Measurements from ENCODE around the gene SLC9A9.
A peak's percentile ranks its signal among the peaks of the same experiment; 100 is the strongest.

Gene SLC9A9

DNA sequence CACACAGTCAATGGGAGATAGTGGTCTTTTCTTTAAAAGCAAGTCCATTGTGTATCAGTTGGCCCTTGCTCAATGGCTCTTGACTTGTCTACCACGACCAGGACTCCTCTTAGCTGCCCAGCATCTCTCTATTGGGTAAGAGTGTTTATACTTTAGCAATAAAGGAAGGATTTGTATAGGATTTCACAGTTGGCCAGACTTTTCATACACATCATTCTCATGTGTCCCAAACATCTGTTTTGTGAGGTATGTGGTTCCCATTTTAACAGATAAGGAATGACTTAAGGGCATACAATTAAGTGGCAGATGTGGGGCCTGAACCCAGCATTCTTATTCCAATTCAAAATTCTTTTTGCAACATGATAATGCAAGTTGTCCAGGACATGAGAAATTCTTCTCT is 537.2 kb downstream of the SLC9A9 start:
- ATAC-seq (replicated peaks; ENCODE audit: extremely low read depth, poor library complexity, severe bottlenecking) (no peak), DNase-seq (ENCODE audit: low spot score in 2 of 2) (no peak)
- Mint-ChIP-seq H3K4me1 (no peaks in the 10 kb centered on the region), H3K9me3 (no peaks in the 10 kb centered on the region), H3K27me3 (no peaks in the 10 kb centered on the region), H3K27ac (ENCODE audit: low read depth) (no peak overlapping the region), H3K4me3 (no peak overlapping the region), H3K36me3 (ENCODE audit: insufficient read depth) (no peaks in the 10 kb centered on the region)

DNA sequence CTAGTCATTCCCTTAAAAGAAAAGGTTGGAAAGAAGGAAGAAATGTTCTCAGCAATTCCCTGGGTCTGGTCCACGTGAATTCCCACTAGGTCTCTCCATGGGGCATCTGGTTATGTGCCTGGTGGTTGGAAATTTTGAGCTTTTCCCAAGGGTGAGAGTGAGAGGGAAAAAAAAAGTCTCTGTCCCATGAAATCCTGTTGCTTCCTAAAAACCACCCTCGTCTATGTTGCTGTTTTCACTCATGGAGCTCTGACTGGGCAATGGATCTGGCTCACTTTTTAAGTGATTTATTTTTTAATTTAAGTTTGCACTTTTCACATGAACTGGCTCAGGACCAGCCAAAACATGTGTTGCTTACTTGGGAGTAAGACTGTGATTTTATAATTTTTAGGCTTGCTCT is 538.6 kb downstream of the SLC9A9 start:
- no peaks in the 10 kb centered on the region for H3K27me3 Mint-ChIP-seq
- H3K4me1 Mint-ChIP-seq = no peaks in the 10 kb centered on the region
- no peaks in the 10 kb centered on the region for H3K36me3 Mint-ChIP-seq (ENCODE audit: insufficient read depth)
- no peak overlapping the region for H3K27ac Mint-ChIP-seq (ENCODE audit: low read depth)
- H3K9me3 Mint-ChIP-seq = no peaks in the 10 kb centered on the region
- no peak overlapping the region for H3K4me3 Mint-ChIP-seq
- DNase-seq (ENCODE audit: low spot score in 2 of 2) (no peak), ATAC-seq (replicated peaks; ENCODE audit: extremely low read depth, poor library complexity, severe bottlenecking) (no peak)

DNA sequence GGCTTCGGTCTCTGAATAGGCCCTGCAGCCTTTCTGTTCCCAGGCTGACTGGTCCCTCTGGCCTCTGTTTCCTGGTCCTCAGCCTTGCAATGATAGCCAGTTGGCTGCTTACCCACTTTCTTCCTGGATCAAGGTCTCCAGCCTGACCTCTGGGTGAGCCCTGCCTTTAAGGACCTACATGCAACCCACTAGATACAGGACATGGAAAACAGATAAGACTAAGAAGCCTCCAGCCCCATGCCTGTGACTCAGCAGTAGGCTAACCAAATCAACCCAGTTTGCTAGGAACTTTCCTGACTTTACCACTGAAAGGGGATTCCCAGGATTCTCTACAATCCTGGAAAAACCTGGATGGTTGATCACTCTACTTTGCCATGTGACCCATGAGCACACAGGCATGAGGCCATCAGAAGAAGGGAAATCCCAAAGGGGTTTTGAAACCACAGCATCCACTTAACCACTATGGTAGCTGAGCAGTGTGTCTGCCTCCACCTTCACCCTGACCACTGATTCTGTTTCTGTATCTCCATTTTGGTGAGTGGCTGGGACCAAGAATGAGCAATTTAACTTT is 540.6 kb downstream of the SLC9A9 start:
- no peaks in the 10 kb centered on the region for H3K36me3 Mint-ChIP-seq (ENCODE audit: insufficient read depth)
- no peak overlapping the region for H3K27ac Mint-ChIP-seq (ENCODE audit: low read depth)
- ATAC-seq (replicated peaks; ENCODE audit: extremely low read depth, poor library complexity, severe bottlenecking) = no peak
- no peaks in the 10 kb centered on the region for H3K27me3 Mint-ChIP-seq
- no peaks in the 10 kb centered on the region for H3K4me1 Mint-ChIP-seq
- no peak for DNase-seq (ENCODE audit: low spot score in 2 of 2)
- H3K9me3 Mint-ChIP-seq = no peaks in the 10 kb centered on the region
- H3K4me3 Mint-ChIP-seq = no peak overlapping the region

DNA sequence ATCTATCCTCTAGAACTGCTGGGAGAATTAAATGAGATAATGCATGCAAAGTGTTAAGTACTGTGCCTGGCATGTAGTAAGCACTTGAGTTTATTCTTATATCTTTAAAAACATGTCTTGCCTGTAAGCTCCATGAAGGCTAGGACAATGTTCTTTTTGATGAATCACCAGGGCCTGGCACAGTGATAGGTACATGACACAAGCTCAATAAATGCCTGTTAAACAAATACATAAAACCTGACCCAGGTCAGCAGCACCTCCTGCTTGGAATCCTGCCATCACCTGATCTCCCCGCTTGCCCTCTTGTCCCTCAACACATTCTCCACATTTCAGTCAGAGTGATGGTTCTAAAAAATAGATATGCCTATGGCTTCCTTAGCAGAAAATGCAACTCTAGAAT is 541.9 kb downstream of the SLC9A9 start:
- Mint-ChIP-seq H3K9me3 (no peaks in the 10 kb centered on the region), H3K27ac (ENCODE audit: low read depth) (no peak overlapping the region), H3K4me3 (no peak overlapping the region), H3K4me1 (no peaks in the 10 kb centered on the region), H3K36me3 (ENCODE audit: insufficient read depth) (no peaks in the 10 kb centered on the region), H3K27me3 (no peaks in the 10 kb centered on the region)
- DNase-seq (ENCODE audit: low spot score in 2 of 2) (no peak), ATAC-seq (replicated peaks; ENCODE audit: extremely low read depth, poor library complexity, severe bottlenecking) (no peak)

DNA sequence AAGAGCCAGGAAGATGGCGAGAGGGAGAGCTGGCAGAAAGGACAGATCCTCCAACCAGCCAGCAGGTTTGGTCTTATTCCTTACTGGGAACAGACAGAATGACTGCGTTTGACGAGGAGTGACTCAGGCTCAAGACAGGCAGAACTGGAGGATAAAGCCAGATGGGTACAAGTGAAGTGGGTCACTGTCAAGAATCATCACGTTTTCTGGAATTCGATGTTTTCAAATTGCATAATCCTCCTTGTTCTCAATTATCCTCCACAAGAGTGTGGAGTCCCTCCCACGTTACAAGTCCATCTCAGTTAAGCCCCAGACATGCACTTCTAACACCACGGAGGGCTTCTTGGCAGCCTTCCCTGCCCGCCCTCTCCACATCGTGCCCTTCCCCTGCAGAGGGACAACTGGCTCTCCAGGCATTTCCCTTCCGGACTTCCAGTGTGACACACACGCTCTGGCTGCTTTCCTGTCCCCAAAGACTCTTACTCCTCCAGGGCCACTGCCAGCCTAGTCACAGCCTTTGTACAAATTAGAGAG is 545.6 kb downstream of the SLC9A9 start:
- H3K4me1 Mint-ChIP-seq = no peaks in the 10 kb centered on the region
- H3K9me3 Mint-ChIP-seq = no peaks in the 10 kb centered on the region
- H3K4me3 Mint-ChIP-seq = no peak overlapping the region
- DNase-seq (ENCODE audit: low spot score in 2 of 2) = no peak
- no peak for ATAC-seq (replicated peaks; ENCODE audit: extremely low read depth, poor library complexity, severe bottlenecking)
- no peaks in the 10 kb centered on the region for H3K27me3 Mint-ChIP-seq
- H3K27ac Mint-ChIP-seq (ENCODE audit: low read depth) = peak overlapping the region; percentile 29
- H3K36me3 Mint-ChIP-seq (ENCODE audit: insufficient read depth) = no peaks in the 10 kb centered on the region

DNA sequence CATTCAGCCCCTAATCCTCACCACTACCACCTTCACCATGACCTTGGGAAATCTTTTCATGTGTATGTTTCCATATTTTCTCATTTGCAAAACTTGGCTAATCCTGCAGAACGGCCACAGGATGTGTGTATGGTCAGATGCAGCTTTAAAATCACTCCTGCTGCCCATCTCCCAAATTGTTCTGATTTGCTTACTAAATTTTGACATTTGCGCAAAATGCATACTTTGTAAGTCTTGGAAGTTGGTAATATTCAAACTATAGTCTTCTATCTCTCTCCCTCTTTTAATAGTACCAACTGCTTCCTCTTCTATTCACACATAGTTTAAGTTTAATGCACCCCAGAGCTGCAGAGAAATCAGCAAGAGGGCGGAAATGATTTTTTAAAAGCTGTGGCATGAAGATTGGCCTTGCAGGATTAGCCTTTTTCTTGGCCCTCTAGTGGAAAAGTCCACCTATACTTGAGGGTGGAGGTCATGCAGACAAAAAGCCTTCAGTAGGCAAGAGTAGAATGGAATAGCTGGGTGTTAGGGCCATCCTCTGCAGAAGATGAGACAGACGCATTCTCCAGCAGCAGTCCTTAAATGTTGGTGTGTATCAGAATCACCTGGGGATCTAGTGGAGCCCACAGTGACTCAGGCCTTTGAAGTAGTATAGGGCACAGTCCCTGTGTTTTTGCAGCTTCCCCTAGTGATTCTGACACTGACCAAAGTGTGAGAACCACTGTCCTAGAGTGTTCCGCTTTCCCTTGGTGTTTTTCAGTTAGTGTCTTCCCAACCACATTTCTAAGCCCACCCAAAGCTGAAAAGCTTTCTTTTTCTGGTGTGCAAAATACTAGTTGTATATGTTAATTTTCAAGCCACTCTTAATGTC is 547.0 kb downstream of the SLC9A9 start:
- DNase-seq (ENCODE audit: low spot score in 2 of 2) (no peak), ATAC-seq (replicated peaks; ENCODE audit: extremely low read depth, poor library complexity, severe bottlenecking) (peak; percentile 19)
- Mint-ChIP-seq H3K36me3 (ENCODE audit: insufficient read depth) (no peaks in the 10 kb centered on the region), H3K4me3 (no peak overlapping the region), H3K4me1 (no peaks in the 10 kb centered on the region), H3K9me3 (no peaks in the 10 kb centered on the region), H3K27me3 (no peaks in the 10 kb centered on the region), H3K27ac (ENCODE audit: low read depth) (no peak overlapping the region)

DNA sequence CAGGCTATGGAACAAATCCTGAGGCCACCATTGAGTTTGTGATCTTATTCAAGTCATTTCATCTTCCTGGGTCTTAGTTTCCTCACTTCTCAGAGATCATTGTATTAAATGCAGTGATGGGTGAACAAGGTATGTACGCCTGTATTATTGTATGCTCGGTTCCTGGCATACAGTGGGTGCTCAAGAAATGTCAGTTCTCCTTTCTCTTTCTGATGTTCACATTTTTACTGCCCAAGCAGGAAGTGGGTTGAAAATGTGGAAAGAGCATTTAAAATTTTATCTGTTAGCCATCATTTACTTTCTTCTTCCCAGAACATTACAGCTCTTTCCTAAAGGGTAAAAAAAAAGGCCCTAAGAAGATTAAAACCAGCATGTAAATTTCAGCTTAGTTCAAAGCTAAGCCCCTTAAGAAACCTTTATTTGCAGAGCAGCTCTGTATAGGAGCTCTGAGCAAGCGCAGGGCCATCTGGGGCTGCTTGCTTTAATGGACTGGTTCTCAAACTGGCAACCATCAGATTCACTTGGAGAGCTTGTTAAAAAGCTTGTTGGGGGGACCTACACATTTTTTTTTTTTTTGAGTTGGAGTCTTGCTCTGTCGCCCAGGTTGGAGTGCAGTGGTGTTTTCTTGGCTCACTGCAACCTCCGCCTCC is 549.3 kb downstream of the SLC9A9 start:
- Mint-ChIP-seq H3K36me3 (ENCODE audit: insufficient read depth) (no peaks in the 10 kb centered on the region), H3K27me3 (no peaks in the 10 kb centered on the region), H3K4me3 (no peak overlapping the region), H3K27ac (ENCODE audit: low read depth) (no peak overlapping the region), H3K4me1 (no peaks in the 10 kb centered on the region), H3K9me3 (no peaks in the 10 kb centered on the region)
- ATAC-seq (replicated peaks; ENCODE audit: extremely low read depth, poor library complexity, severe bottlenecking) = no peak
- DNase-seq (ENCODE audit: low spot score in 2 of 2) = no peak

DNA sequence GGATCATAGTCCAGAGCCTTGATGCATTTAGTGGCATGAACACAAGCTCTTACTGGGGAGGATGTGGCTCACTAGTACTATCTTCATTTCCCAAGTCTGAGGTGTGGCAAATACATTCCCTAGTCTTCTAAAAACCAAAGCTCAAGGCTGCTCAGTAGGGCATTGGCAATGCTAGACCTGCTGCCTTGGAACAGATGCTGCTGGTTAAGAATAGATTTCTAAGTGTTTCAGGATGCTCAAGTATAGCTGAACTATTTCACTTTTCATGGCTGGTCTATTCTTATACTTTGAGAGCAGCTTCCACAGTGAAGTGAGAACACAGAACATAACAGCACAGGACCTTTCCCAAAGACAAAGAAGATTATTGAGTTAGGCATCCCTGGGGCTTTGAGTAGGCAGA is 549.9 kb downstream of the SLC9A9 start:
- ATAC-seq (replicated peaks; ENCODE audit: extremely low read depth, poor library complexity, severe bottlenecking) (no peak), DNase-seq (ENCODE audit: low spot score in 2 of 2) (no peak)
- H3K27me3 Mint-ChIP-seq = no peaks in the 10 kb centered on the region
- no peak overlapping the region for H3K4me3 Mint-ChIP-seq
- no peaks in the 10 kb centered on the region for H3K4me1 Mint-ChIP-seq
- no peaks in the 10 kb centered on the region for H3K9me3 Mint-ChIP-seq
- no peak overlapping the region for H3K27ac Mint-ChIP-seq (ENCODE audit: low read depth)
- H3K36me3 Mint-ChIP-seq (ENCODE audit: insufficient read depth) = no peaks in the 10 kb centered on the region

DNA sequence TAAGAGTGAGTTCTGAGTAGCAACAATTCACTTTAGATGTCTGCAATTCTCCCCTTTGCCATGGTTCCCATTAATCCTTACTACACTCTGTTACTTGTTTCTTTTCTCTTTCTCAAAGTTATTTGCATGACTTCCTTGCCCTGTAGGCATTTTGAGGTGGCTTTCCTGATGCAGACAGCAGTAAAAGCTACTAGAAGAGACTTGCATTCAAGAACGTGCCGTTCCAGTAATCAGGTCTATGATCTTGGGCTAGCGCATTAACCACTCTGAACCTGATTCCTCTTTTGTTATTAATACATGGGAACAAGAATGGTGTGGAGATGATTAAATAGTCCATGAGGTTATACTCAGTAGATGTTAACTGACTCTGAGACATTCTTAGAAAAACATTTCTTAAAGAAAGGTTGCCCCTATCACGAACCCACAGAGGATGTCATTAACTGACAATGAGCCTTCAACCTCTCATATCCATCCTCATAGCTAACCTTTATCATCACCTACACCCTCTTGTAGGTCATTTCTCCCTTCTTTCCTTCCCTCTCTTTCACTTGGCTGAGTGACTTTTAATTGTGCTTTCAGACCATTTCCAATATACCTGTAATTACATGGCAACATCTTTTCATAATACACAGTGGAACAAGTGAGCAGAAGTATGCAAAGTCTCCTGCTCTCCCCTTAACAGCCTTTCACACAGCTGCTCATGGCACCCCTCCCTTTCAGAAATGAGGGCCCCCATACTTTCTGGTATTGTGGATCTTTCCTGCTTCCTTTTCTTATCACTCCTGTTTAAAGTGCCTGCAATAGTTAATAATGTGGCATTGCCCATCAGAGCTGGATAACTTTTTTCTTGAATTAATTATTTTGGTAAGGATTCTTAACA is 552.8 kb downstream of the SLC9A9 start:
- DNase-seq (ENCODE audit: low spot score in 2 of 2) (no peak), ATAC-seq (replicated peaks; ENCODE audit: extremely low read depth, poor library complexity, severe bottlenecking) (no peak)
- Mint-ChIP-seq H3K27me3 (no peaks in the 10 kb centered on the region), H3K27ac (ENCODE audit: low read depth) (no peak overlapping the region), H3K36me3 (ENCODE audit: insufficient read depth) (peaks cover 1% of the 10 kb centered on the region), H3K4me3 (no peak overlapping the region), H3K9me3 (no peaks in the 10 kb centered on the region), H3K4me1 (no peaks in the 10 kb centered on the region)

DNA sequence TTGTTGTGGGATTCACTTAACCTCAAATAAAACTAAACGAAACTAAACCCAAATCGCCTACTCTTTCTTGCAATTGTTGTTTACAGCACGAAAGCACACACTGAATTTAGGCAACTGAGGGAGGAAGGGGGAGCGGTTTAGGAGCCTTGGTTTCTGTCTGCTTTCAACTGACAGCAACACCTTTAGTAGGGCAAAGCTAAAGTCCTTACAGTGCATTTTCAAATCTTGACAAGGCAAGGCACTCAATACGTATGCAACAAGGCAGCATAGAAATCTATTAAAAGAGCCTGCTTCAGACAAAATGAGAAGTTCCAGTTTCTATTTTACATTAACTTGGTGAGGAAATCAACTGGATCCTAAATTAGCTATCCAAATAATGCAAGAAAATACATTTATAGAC is 554.1 kb downstream of the SLC9A9 start:
- no peak for ATAC-seq (replicated peaks; ENCODE audit: extremely low read depth, poor library complexity, severe bottlenecking)
- H3K36me3 Mint-ChIP-seq (ENCODE audit: insufficient read depth) = peaks cover 1% of the 10 kb centered on the region
- DNase-seq (ENCODE audit: low spot score in 2 of 2) = no peak
- H3K4me1 Mint-ChIP-seq = no peaks in the 10 kb centered on the region
- H3K27me3 Mint-ChIP-seq = no peaks in the 10 kb centered on the region
- H3K4me3 Mint-ChIP-seq = no peak overlapping the region
- no peaks in the 10 kb centered on the region for H3K9me3 Mint-ChIP-seq
- H3K27ac Mint-ChIP-seq (ENCODE audit: low read depth) = no peak overlapping the region

DNA sequence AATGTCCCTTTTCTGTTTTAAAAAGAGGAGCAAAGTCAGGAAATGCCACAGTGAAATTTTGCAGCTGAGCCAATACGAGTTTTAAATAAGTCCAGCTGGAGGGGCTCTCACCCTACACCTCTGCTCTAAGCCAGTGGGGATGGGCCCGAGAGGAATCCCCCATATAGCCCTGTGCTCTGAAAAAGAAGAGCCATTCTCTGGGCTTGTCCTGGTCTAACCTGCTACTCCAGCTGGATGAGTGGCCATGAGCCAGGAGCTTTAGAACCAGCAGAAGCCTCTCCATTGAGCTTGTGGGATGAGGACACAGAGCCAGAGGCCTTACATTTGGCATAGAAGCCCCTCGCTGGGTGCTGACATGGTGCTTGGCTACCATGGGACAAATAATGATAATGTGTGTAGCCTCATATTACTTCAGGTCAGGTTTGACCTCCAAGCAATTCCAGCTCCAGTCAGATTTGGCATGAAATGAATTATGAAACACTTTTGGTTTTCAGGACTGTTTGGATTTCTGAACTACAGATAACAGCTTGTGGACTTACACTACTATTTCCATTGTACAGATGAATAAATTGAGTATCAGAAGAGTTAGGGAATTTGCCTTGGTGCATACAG is 556.3 kb downstream of the SLC9A9 start:
- no peaks in the 10 kb centered on the region for H3K4me1 Mint-ChIP-seq
- DNase-seq (ENCODE audit: low spot score in 2 of 2) (no peak), ATAC-seq (replicated peaks; ENCODE audit: extremely low read depth, poor library complexity, severe bottlenecking) (no peak)
- H3K27ac Mint-ChIP-seq (ENCODE audit: low read depth) = no peak overlapping the region
- H3K27me3 Mint-ChIP-seq = no peaks in the 10 kb centered on the region
- peaks cover 1% of the 10 kb centered on the region for H3K36me3 Mint-ChIP-seq (ENCODE audit: insufficient read depth)
- no peaks in the 10 kb centered on the region for H3K9me3 Mint-ChIP-seq
- H3K4me3 Mint-ChIP-seq = no peak overlapping the region

DNA sequence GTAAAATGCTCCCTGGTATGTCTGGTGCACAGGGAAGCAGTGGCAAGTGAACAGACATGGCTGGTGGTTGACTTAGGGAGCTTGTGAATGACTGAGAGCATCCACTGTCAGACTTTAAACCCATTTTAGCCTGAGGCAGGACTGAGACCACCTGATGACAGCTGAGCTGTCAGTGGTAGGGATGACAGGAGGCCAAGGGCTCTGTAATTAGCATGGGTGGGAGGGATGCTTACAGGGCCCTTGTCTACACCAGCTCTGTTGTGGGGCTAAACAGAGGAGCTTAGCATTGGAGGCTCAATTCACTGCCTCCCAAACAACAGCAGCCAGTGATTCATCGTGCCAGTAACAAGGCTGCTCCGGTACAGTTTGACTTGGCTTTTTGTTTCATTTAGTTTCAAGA is 559.3 kb downstream of the SLC9A9 start:
- Mint-ChIP-seq H3K36me3 (ENCODE audit: insufficient read depth) (peaks cover 1% of the 10 kb centered on the region), H3K4me1 (no peaks in the 10 kb centered on the region), H3K4me3 (no peak overlapping the region), H3K27me3 (no peaks in the 10 kb centered on the region), H3K27ac (ENCODE audit: low read depth) (no peak overlapping the region), H3K9me3 (no peaks in the 10 kb centered on the region)
- no peak for DNase-seq (ENCODE audit: low spot score in 2 of 2)
- no peak for ATAC-seq (replicated peaks; ENCODE audit: extremely low read depth, poor library complexity, severe bottlenecking)
